Mesodermal cell (in vitro differentiated cells): ENCODE data around the gene TMUB2.

Source experiments
- H3K27ac ChIP-seq: 2 replicates; pipeline ENCODE4 v1.7.0; 2013; ENCODE audit warnings: mild to moderate bottlenecking, low read depth, low read length, moderate library complexity; ENCODE audit not compliant: severe bottlenecking
- H3K36me3 ChIP-seq: 2 replicates; pipeline ENCODE4 v1.7.1; 2013; ENCODE audit warnings: mild to moderate bottlenecking, low read length, moderate library complexity; ENCODE audit not compliant: control insufficient read depth, insufficient read depth
- H3K4me1 ChIP-seq: one replicate; pipeline ENCODE4 v1.7.1; 2013; ENCODE audit warnings: mild to moderate bottlenecking, low read length; ENCODE audit not compliant: insufficient read depth, control insufficient read depth, poor library complexity, severe bottlenecking
- H3K4me3 ChIP-seq: 2 replicates; pipeline ENCODE4 v1.7.0; 2013; ENCODE audit warnings: low read length, control low read depth, mild to moderate bottlenecking; ENCODE audit not compliant: insufficient read depth, poor library complexity, severe bottlenecking; ENCODE audit errors: extremely low read depth
- H3K9me3 ChIP-seq: 2 replicates; pipeline ENCODE4 v1.7.1; 2013; ENCODE audit warnings: mild to moderate bottlenecking, low read length, moderate library complexity; ENCODE audit not compliant: control insufficient read depth
- WGBS, 2 experiments: methylation state at CpG; one replicate each; pipeline ENCODE4 v1.1.5; 2013; ENCODE audit warnings: missing lambda C conversion rate in 2 of 2; ENCODE audit not compliant: insufficient coverage in 2 of 2; 5-methylcytosine and 5-hydroxymethylcytosine counted together

Gene TMUB2

GRCh38 chr17:44177640-44178039 is 9.1 kb upstream of the TMUB2 start:
- Histone ChIP-seq H3K4me3 (no peak overlapping the region), H3K9me3 (no peaks in the 10 kb centered on the region), H3K4me1 (no peaks in the 10 kb centered on the region), H3K27ac (no peak overlapping the region), H3K36me3 (peaks cover 41% of the 10 kb centered on the region)
- 100% methylated on average over 1 of the region's 4 CpGs for WGBS, 2 experiments

GRCh38 chr17:44178133-44178532 is 8.6 kb upstream of the TMUB2 start:
- H3K36me3 ChIP-seq: peaks cover 46% of the 10 kb centered on the region

GRCh38 chr17:44183024-44183423 is 3.7 kb upstream of the TMUB2 start:
- H3K9me3 ChIP-seq: no peaks in the 10 kb centered on the region
- H3K36me3 ChIP-seq: peaks cover 43% of the 10 kb centered on the region
- H3K27ac ChIP-seq: no peak overlapping the region
- H3K4me3 ChIP-seq: no peak overlapping the region
- no CpG with 5 or more reads among the region's 2 CpGs for WGBS, 2 experiments
- peaks cover 7% of the 10 kb centered on the region for H3K4me1 ChIP-seq

More at GRCh38 chr17:44178133-44178532, 8.6 kb upstream of the TMUB2 start:
- H3K9me3 ChIP-seq: no peaks in the 10 kb centered on the region
- no peak overlapping the region for H3K27ac ChIP-seq
- no peak overlapping the region for H3K4me3 ChIP-seq
- 95 to 98% methylated on average over 14 of the region's 14 CpGs for WGBS, 2 experiments
- no peaks in the 10 kb centered on the region for H3K4me1 ChIP-seq

- no peak overlapping the region for H3K4me3 ChIP-seq
- H3K36me3 ChIP-seq: peaks cover 48% of the 10 kb centered on the region
- peaks cover 7% of the 10 kb centered on the region for H3K4me1 ChIP-seq
- no peak overlapping the region for H3K27ac ChIP-seq
- 97 to 99% methylated on average over 8 of the region's 8 CpGs for WGBS, 2 experiments
- H3K9me3 ChIP-seq: no peaks in the 10 kb centered on the region
Measured at GRCh38 chr17:44184212-44184810, 2.5 kb upstream of the TMUB2 start.

- peak overlapping the region; percentile 87 for H3K27ac ChIP-seq
- peak overlapping the region; percentile 96 for H3K4me3 ChIP-seq
- WGBS, 2 experiments: 6 to 7% methylated on average over 20 to 21 of the region's 32 CpGs
- peaks cover 65% of the 10 kb centered on the region for H3K36me3 ChIP-seq
- H3K4me1 ChIP-seq: peaks cover 7% of the 10 kb centered on the region
- H3K9me3 ChIP-seq: no peaks in the 10 kb centered on the region
Measured at GRCh38 chr17:44187131-44187899, 543 bp downstream of the TMUB2 start.

- H3K36me3 ChIP-seq: peaks cover 62% of the 10 kb centered on the region
- H3K27ac ChIP-seq: no peak overlapping the region
- H3K9me3 ChIP-seq: no peaks in the 10 kb centered on the region
- WGBS, 2 experiments: 89 to 99% methylated on average over 6 to 7 of the region's 12 CpGs
- H3K4me1 ChIP-seq: peaks cover 7% of the 10 kb centered on the region
- no peak overlapping the region for H3K4me3 ChIP-seq
Measured at GRCh38 chr17:44188576-44189403, 2.0 kb downstream of the TMUB2 start.

GRCh38 chr17:44190481-44190880 is 3.7 kb downstream of the TMUB2 start:
- Histone ChIP-seq H3K36me3 (peaks cover 65% of the 10 kb centered on the region), H3K4me1 (peaks cover 3% of the 10 kb centered on the region), H3K4me3 (no peak overlapping the region), H3K9me3 (no peaks in the 10 kb centered on the region), H3K27ac (no peak overlapping the region)
- 94 to 98% methylated on average over 6 of the region's 10 CpGs for WGBS, 2 experiments

- Histone ChIP-seq H3K4me1 (peaks cover 3% of the 10 kb centered on the region), H3K4me3 (no peak overlapping the region), H3K9me3 (no peaks in the 10 kb centered on the region), H3K27ac (peak overlapping the region; percentile 23), H3K36me3 (peaks cover 70% of the 10 kb centered on the region)
- 88 to 93% methylated on average over 5 of the region's 5 CpGs for WGBS, 2 experiments
Measured at GRCh38 chr17:44191369-44191768, 4.6 kb downstream of the TMUB2 start.

GRCh38 chr17:44191941-44192496 is 5.2 kb downstream of the TMUB2 start:
- no CpG with 5 or more reads among the region's 7 CpGs for WGBS, 2 experiments
- Histone ChIP-seq H3K36me3 (peaks cover 76% of the 10 kb centered on the region), H3K27ac (peak overlapping the region; percentile 45), H3K9me3 (no peaks in the 10 kb centered on the region), H3K4me1 (peaks cover 5% of the 10 kb centered on the region), H3K4me3 (no peak overlapping the region)

- Histone ChIP-seq H3K4me1 (peaks cover 12% of the 10 kb centered on the region), H3K9me3 (no peaks in the 10 kb centered on the region), H3K36me3 (peaks cover 84% of the 10 kb centered on the region), H3K27ac (peak overlapping the region; percentile 53), H3K4me3 (no peak overlapping the region)
- WGBS, 2 experiments: 100% methylated on average over 2 of the region's 5 CpGs
Measured at GRCh38 chr17:44192750-44193149, 6.0 kb downstream of the TMUB2 start.
